Tibial nerve (tissue), 4 donors: ENCODE results near the gene NGF. TPM values are rescaled to one million over a fixed set of nuclear protein-coding genes. Genes with fewer than 3 reads are reported as not detected.

Experiments
- DNase-seq, 2 donors: peaks; one replicate each; pipeline ENCODE4 v3.0.0-alpha.2; 2019; ENCODE audit warnings: low spot score in 2 of 2
- H3K27ac ChIP-seq, 4 donors: fragments of 200-600 bp; sonication (generic) in 3 of 4; one replicate each; pipeline ENCODE4 v1.5.1; 2017 to 2019; ENCODE audit warnings: mild to moderate bottlenecking in 1 of 4
- H3K27me3 ChIP-seq, 2 donors: fragments of 200-600 bp; sonication (generic) in 1 of 2; one replicate each; pipeline versions ENCODE4 v1.5.1 to v1.6.0; 2017 to 2019
- H3K36me3 ChIP-seq, 3 donors: fragments of 200-600 bp; sonication (generic); one replicate each; pipeline ENCODE4 v1.5.1; 2018 to 2019
- H3K4me1 ChIP-seq, 4 donors: fragments of 200-600 bp; sonication (generic) in 3 of 4; one replicate each; pipeline ENCODE4 v1.5.1; 2017 to 2019
- H3K4me3 ChIP-seq, 4 donors: fragments of 200-600 bp; sonication (generic) in 3 of 4; one replicate each; pipeline ENCODE4 v1.5.1; 2017 to 2019; ENCODE audit warnings: mild to moderate bottlenecking in 1 of 4, moderate library complexity in 1 of 4
- H3K9me3 ChIP-seq, 4 donors: fragments of 200-600 bp; sonication (generic) in 3 of 4; one replicate each; pipeline ENCODE4 v1.5.1; 2017 to 2019
- EP300 ChIP-seq, 2 donors: sonication (generic); formaldehyde crosslinking; IDR thresholded peaks; one replicate each; pipeline ENCODE4 v1.6.1; 2017; ENCODE audit warnings: antibody characterized with exemption in 2 of 2, mild to moderate bottlenecking in 1 of 2
- POLR2A ChIP-seq, 2 donors: fragments of 450-650 bp; IDR thresholded peaks; one replicate each; pipeline ENCODE4 v1.6.1; 2017; ENCODE audit warnings: antibody characterized with exemption in 2 of 2, mild to moderate bottlenecking in 2 of 2, moderate library complexity in 2 of 2
- WGBS, 2 donors: methylation state at CpG; one replicate each; pipeline ENCODE4 v1.1.5; 2018; 5-methylcytosine and 5-hydroxymethylcytosine counted together
- total RNA-seq, 4 donors: library from RNA; depleted of rRNA; stranded (reverse); fragments of >200 nt; gene quantifications; one replicate each; pipeline ENCODE4 v1.1.0, GENCODE V29; 2016
- TF ChIP-seq, protein P1 (sequence below), 5 experiments: fragments of 200-600 bp in 3 of 5; fragments of 450-650 bp in 2 of 5; sonication (generic) in 3 of 5; IDR thresholded peaks; one replicate each; pipeline ENCODE4 v1.5.1; 2016 to 2019; ENCODE audit warnings: antibody characterized with exemption in 5 of 5, mild to moderate bottlenecking in 3 of 5, moderate library complexity in 2 of 5

Gene NGF
- total RNA-seq, 4 donors from 2014 or later = 3.6 to 20.4 (median 7.4) TPM

DNA sequence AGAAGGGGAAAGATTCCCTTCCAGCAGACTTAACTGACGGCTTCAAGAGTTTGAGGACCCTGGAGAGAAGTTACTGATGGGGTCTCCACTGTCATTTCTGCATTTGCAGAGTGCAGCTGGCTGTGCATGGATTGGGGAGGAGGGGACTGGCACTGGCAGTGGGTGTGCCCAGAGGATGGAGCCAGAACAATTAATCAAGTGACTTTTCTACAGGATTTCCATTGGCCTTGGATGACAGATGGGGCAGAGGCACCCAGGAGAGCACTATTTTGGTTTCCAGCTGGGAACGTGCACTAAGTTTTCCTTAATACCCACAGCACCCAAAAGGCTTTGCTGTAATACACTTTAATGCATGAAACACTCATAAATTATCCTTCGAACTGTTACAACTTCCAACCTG is 1.3 kb downstream of the NGF start:
- H3K36me3 ChIP-seq = no peaks in the 10 kb centered on the region
- H3K27ac ChIP-seq = peak overlapping the region in 3 of 4 donors; percentile 5 to 93 (median 90)
- 57 to 60% methylated on average over 3 of the region's 3 CpGs for WGBS, 2 donors
- TF ChIP-seq POLR2A (IDR thresholded peaks at IDR 0.05) = no peak
- no peak for TF ChIP-seq EP300 (IDR thresholded peaks at IDR 0.05)
- TF ChIP-seq, protein P1, sequence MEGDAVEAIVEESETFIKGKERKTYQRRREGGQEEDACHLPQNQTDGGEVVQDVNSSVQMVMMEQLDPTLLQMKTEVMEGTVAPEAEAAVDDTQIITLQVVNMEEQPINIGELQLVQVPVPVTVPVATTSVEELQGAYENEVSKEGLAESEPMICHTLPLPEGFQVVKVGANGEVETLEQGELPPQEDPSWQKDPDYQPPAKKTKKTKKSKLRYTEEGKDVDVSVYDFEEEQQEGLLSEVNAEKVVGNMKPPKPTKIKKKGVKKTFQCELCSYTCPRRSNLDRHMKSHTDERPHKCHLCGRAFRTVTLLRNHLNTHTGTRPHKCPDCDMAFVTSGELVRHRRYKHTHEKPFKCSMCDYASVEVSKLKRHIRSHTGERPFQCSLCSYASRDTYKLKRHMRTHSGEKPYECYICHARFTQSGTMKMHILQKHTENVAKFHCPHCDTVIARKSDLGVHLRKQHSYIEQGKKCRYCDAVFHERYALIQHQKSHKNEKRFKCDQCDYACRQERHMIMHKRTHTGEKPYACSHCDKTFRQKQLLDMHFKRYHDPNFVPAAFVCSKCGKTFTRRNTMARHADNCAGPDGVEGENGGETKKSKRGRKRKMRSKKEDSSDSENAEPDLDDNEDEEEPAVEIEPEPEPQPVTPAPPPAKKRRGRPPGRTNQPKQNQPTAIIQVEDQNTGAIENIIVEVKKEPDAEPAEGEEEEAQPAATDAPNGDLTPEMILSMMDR (IDR thresholded peaks at IDR 0.05) = no peak
- H3K9me3 ChIP-seq = no peaks in the 10 kb centered on the region
- H3K27me3 ChIP-seq = peaks cover 0 to 7% of the 10 kb centered on the region in 2 donors
- H3K4me3 ChIP-seq = peak overlapping the region in 2 of 4 donors; percentile 46 to 63
- no peak for DNase-seq
- H3K4me1 ChIP-seq = peaks cover 0 to 76% (median 19%) of the 10 kb centered on the region in 4 donors

DNA sequence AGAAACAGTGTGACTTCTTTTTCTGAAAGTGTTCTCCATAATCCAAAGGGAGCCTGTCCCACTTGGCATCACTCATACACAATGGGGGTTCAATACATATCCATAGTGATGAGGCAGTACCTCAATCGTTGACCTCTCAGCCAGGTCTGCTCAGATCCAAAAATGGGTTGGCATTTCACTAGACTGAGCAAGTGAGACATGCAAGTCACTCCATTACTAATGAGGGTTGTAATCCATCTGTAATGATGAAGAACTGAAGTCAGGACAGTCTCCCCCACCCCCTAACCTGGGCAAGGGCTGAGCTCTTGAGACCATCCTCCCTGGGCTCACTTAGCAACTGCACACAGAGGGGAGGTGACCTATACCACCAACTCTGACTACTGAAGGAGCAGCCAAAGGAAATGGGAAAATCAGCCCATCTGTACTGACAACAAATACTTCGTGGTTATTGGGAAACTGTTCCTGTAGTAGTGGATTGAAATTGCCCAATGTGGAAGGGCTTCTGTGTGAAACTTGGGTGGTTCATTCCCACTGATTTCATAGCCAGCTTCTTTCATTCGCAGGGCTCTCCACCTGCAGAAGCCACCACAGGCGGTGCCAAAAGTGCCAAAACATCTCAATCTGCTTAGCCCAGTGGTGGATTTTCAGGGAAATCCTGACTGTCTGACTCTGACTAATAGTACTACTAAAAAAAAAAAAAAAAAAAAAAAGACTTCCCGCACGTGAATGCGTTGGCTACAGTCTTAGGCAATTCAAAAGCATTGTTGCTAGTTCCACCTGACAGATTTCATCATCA is 5.0 kb downstream of the NGF start:
- no peaks in the 10 kb centered on the region for H3K9me3 ChIP-seq
- 58 to 67% methylated on average over 7 of the region's 7 CpGs for WGBS, 2 donors
- no peaks in the 10 kb centered on the region for H3K36me3 ChIP-seq
- H3K27ac ChIP-seq = peak overlapping the region; percentile 47 to 93 (median 76)
- TF ChIP-seq EP300 (IDR thresholded peaks at IDR 0.05) (peak; percentile 34 to 83), POLR2A (IDR thresholded peaks at IDR 0.05) (no peak)
- TF ChIP-seq, protein P1 (IDR thresholded peaks at IDR 0.05) = no peak
- no peaks in the 10 kb centered on the region for H3K27me3 ChIP-seq
- peaks cover 0 to 83% (median 22%) of the 10 kb centered on the region in 4 donors for H3K4me1 ChIP-seq
- DNase-seq = peak; percentile 55 to 74
- H3K4me3 ChIP-seq = no peak overlapping the region

DNA sequence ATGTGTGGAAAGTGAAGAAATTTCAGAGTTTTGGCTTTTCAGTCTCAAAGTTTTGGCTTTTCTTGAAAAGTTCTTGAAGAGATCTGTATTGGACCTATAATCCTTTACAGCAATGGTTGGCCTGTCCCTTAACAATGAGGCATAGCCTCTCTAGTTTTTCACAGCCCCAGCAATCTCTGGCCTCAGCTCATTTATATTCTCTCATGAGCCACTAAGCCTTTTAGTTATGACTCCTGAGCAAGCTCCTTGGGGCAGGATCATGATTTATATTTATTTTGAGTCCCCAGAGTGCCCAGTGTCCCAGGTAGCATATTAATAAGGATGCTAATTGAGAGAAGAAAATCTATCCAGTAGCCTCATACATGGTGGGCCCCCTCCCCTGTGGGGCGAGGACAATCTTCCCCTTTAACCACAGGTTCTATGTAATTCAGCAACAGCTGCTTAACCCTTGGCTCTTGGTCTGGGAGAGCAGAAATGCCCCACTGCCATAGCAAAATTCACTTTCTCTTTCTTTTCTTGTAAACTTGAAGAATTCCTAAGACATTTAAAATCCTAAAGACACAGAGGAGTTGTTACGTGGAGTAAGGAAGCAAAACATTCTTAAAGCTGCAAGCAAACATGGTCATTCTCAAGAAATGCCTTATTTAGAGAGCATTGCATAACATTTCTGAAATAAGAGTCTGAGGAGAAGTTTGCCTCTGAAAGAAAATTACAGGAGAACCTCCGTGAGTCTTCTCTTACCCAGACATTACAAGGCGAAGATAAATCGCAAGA is 6.3 kb downstream of the NGF start:
- Histone ChIP-seq H3K27ac (peak overlapping the region; percentile 47 to 93 (median 76)), H3K4me1 (peaks cover 0 to 81% (median 21%) of the 10 kb centered on the region in 4 donors), H3K36me3 (no peaks in the 10 kb centered on the region), H3K4me3 (no peak overlapping the region), H3K9me3 (no peaks in the 10 kb centered on the region), H3K27me3 (no peaks in the 10 kb centered on the region)
- DNase-seq = no peak
- TF ChIP-seq EP300 (IDR thresholded peaks at IDR 0.05) = no peak
- TF ChIP-seq, protein P1 (IDR thresholded peaks at IDR 0.05) = no peak
- no peak for TF ChIP-seq POLR2A (IDR thresholded peaks at IDR 0.05)
- WGBS, 2 donors = 33 to 38% methylated on average over 5 of the region's 5 CpGs

DNA sequence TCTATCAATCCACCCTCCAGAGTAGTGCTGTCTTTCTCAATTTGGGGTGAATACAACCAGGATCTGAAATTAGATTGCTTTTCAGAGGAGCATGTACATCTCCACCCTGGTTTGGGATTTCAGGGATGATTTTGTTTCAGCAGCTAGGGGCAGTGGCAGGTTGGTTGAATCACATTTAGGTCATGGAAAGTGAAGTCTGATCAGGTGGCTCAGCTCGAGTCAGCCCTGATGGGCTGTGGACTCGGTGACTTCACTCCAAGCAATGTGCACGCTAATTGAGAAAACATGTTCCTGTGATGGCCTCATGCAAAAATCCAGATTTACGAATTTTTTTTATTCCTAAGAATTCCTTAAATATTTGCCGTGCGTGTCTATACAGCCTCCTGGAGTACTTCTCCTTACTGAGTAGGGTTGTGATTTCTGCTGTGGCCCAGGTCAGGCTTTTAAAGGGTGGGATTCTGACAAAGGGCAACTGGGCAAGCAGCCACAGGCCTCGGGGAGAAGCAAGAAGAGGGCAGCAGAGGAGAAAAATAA is 7.5 kb downstream of the NGF start:
- Histone ChIP-seq H3K36me3 (no peaks in the 10 kb centered on the region), H3K4me3 (no peak overlapping the region)

More for the DNA sequence above, 7.5 kb downstream of the NGF start:
- 37 to 45% methylated on average over 7 of the region's 7 CpGs for WGBS, 2 donors
- H3K27me3 ChIP-seq = no peaks in the 10 kb centered on the region
- H3K27ac ChIP-seq = peak overlapping the region in 3 of 4 donors; percentile 28 to 93 (median 90)
- DNase-seq = peak in 1 of 2 donors; percentile 51
- peaks cover 0 to 77% (median 19%) of the 10 kb centered on the region in 4 donors for H3K4me1 ChIP-seq
- TF ChIP-seq EP300 (IDR thresholded peaks at IDR 0.05) = peak in 1 of 2 donors; percentile 61
- peak in 1 of 2 donors; percentile 23 for TF ChIP-seq POLR2A (IDR thresholded peaks at IDR 0.05)
- TF ChIP-seq, protein P1 (IDR thresholded peaks at IDR 0.05) = peak in 3 of 5 experiments; percentile 17 to 49 (median 24)
- no peaks in the 10 kb centered on the region for H3K9me3 ChIP-seq
